HG03095 (cell line): ENCODE results near the gene CLP1.
"Not testable (repeated sequence)": the region's sequence is repeated elsewhere in the genome, so short reads cannot be mapped to it uniquely, and the experiment has no call there.

ENCODE experiments used
- ATAC-seq: cut with Tn5 transposase; IDR thresholded peaks from one replicate; pipeline ENCODE4 v1.9.1; 2021; ENCODE audit warnings: moderate library complexity; ENCODE audit not compliant: unreplicated experiment

Gene CLP1

GRCh38 chr11:57659669-57660068, 2.1 kb downstream of the CLP1 start:
- ATAC-seq = no peak

GRCh38 chr11:57662893-57663292, 5.3 kb downstream of the CLP1 start:
- no peak for ATAC-seq

DNA sequence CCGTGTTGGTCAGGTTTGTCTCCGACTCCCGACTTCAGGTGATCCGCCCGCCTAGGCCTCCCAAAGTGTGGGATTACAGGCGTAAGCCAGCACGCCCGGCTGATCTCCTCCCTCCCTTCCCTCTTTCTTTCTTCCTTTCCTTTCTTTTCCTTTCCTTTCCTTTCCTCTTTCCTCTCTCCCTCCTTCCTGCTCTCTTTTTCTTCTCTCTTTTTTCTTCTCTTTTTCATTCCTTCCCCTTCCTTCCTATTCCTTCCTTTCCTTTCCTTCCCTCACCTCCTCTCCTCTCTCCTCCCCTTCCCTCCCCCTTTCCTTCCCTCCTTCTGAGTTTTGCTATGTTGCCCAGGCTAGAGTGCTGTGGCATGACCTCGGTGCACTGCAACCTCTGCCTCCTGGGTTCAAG, 6.4 kb downstream of the CLP1 start:
- no peak for ATAC-seq

GRCh38 chr11:57667117-57667735, 9.7 kb downstream of the CLP1 start:
- peak; percentile 61 for ATAC-seq

- ATAC-seq = peak; percentile 84
These were observed 10.3 kb downstream of the CLP1 start, which contains the start of gene ZDHHC5 for GRCh38 chr11:57667736-57668433. Gene ZDHHC5, plus strand, starts transcription at chr11:57668114. Its CDS starts 4,977 bp downstream, at chr11:57673091.

GRCh38 chr11:57668434-57668782, 10.8 kb downstream of the CLP1 start:
- ATAC-seq = peak; percentile 8

GRCh38 chr11:57674251-57674650, 16.7 kb downstream of the CLP1 start:
- ATAC-seq = no peak

DNA sequence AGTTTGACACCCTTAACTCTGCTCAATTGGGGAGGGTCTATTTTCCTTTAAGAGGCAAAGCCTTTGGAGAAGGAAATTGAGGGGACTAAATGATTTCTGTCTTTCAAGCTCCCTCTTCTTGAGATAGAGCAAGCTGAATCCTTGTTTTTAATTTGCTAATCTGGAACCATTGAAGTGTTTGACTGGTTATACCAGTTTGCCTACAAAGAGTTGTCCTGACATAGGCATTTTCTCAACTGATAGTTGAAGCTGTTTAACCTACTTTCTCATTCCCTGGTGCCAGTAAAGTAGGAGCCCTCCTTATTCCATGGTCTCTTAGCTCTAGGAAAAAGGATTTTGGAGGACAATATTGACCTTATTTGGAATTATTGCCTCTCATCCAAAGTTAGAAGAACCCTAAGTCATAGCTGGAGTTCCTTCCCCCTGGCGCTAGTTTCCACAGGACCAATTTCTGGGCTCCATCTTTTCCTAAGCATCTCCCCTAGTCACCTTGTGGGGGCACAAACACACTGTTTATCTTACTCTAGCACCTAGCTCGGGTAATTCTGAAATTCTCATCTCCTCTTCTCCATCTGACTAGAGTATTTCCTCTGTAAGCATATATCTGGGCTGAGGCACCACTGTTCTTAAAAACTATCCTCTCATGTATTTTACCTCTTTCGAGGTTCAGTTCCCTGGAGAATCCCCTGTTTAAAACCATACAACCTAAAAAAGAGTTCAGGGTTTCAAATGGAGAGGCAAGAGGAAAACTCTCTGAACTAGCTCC, 17.8 kb downstream of the CLP1 start:
- ATAC-seq = no peak

GRCh38 chr11:57679396-57679795, 21.8 kb downstream of the CLP1 start:
- no peak for ATAC-seq

- ATAC-seq = peak; percentile 39
These were observed 23.0 kb downstream of the CLP1 start for GRCh38 chr11:57680552-57680874.

GRCh38 chr11:57681168-57681567, 23.6 kb downstream of the CLP1 start:
- ATAC-seq = no peak

- not testable (repeated sequence) for ATAC-seq
These were observed 32.9 kb downstream of the CLP1 start for GRCh38 chr11:57690474-57690873.

DNA sequence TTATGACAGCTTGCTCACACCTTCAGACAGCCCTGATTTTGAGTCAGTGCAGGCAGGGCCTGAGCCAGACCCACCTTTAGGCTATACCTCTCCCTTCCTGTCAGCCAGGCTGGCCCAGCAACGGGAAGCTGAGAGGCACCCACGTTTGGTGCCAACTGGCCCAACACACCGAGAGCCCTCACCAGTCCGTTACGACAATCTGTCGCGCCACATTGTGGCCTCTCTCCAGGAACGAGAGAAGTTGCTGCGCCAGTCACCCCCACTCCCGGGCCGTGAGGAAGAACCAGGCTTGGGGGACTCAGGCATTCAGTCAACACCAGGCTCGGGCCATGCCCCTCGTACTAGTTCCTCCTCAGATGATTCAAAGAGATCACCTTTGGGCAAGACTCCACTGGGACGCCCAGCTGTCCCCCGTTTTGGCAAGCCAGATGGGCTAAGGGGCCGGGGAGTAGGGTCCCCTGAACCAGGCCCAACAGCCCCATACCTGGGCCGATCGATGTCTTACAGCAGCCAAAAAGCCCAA, 41.3 kb downstream of the CLP1 start:
- ATAC-seq = no peak

DNA sequence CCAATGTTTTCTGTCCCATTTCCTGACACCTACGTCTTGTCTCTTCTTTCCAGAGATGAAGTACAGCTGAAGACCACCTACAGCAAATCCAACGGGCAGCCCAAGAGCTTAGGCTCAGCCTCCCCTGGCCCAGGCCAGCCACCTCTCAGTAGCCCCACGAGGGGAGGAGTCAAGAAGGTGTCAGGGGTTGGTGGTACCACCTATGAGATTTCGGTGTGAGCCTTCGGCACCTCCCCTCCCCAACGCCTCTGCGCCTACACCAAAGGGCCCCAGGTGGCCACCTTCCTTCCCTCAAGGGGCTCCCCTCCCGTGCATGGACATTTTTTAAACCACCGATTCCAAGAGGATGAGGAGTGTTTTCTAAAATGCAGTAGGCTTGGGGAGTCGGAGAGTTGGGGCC, 42.3 kb downstream of the CLP1 start:
- ATAC-seq = no peak

DNA sequence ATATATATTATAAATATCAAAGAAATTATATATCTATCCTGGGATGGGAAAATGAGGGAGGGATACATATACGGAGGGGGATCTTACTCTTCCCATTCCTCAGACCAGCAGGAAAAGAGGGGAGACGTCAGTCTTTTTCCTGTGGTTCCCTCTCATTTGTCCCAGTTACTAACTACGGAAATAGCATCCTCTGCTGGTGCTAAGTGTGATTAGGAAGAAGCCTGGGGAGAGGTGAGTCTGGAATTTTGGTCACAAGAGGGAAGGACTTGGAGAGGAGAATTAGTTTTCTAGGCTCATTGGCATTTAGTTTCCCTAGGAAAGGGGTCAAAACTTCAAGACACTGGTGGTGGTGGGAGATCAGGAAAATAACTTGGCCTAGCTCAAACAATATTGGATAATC, 42.9 kb downstream of the CLP1 start:
- no peak for ATAC-seq

DNA sequence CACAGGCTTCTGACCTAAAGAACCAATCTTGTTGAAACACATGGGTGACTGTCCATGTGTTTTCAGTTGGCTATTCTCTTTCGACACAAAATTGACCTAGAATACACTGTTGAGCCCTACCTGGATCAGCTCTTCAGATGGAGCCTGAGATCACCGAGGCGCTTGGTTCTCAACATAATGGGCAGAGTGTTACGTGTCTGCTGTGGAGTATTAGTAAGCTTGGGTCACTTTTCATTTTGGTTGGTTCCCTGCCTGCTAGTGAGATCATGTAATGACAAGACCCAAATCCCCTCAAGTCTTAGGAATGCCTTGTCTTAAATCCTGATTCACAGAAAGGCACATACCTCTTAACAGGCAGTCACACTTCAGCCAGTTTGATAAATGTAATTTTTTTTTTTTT, 45.8 kb downstream of the CLP1 start:
- no peak for ATAC-seq

DNA sequence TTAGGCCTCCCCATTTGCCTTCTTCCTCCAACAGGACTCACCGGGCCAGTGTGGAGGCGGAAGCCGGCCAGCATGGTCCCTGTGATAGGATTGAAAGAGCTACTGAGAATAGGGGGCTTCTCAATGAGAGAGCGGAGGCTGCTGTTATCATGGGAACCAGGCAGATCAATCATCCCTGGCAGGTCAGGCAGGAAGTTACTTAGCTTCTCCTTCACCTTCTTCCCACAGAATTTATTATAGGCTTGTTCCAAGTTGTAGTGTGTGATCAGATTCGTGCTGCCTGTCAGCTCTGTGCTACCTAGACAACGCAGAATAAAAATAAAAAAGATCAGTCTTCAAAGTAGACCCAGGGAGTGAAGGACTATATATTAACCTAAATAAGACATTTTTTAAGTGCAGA, 47.4 kb downstream of the CLP1 start:
- no peak for ATAC-seq

GRCh38 chr11:57705432-57705831, 47.9 kb downstream of the CLP1 start:
- not testable (repeated sequence) for ATAC-seq

- no peak for ATAC-seq
These were observed 52.3 kb downstream of the CLP1 start for GRCh38 chr11:57709802-57710367.
